Keratinocyte (primary cell): ENCODE data around the gene ZMIZ1.

Experiments
- CTCF ChIP-seq, 3 experiments: IDR thresholded peaks in 1 of 3; conservative IDR thresholded peaks in 1 of 3; optimal IDR thresholded peaks in 1 of 3; 2 replicates in 2 of 3; 3 replicates in 1 of 3; pipeline versions ENCODE3 to v1.5.1; 2011; ENCODE audit warnings: low read length in 3 of 3, mild to moderate bottlenecking in 3 of 3, moderate library complexity in 2 of 3, control low read depth in 1 of 3, inconsistent platforms in 1 of 3; ENCODE audit not compliant: insufficient read depth in 2 of 3; ENCODE audit errors: extremely low read depth in 1 of 3
- EZH2 ChIP-seq: IDR thresholded peaks from one replicate; pipeline ENCODE4 v1.6.1; 2012; ENCODE audit warnings: inconsistent platforms, mild to moderate bottlenecking, low read length, moderate library complexity

- TF ChIP-seq CTCF (optimal IDR thresholded peaks at IDR 0.05 in 1 of 3, IDR thresholded peaks at IDR 0.05 in 1 of 3, conservative IDR thresholded peaks at IDR 0.05 in 1 of 3; ENCODE audit: extremely low read depth in 1 of 3, insufficient read depth in 2 of 3, low read length in 3 of 3) (no peak), EZH2 (no peak)
Observed at GRCh38 chr10:79061441-79062315, 7.1 kb upstream of the ZMIZ1 start.
